Keratinocyte (primary cell): ENCODE data around the gene UTP11. TPM values are rescaled to one million over a fixed set of nuclear protein-coding genes. Genes with fewer than 3 reads are reported as not detected.
A peak's percentile ranks its signal among the peaks of the same experiment; 100 is the strongest.

Experiments
- DNase-seq: peaks from one replicate; pipeline ENCODE4 v3.0.0-alpha.2; 2011; ENCODE audit warnings: low read depth, missing footprints, low spot score
- FAIRE-seq: peaks from 2 replicates; lab custom pipeline; 2011; peaks lifted over from hg19 to GRCh38; lab: Jason Lieb, UNC
- H2AFZ ChIP-seq: 2 replicates; pipeline ENCODE4 v1.6.0; 2012; ENCODE audit warnings: low read length, control low read depth, inconsistent platforms; ENCODE audit not compliant: control insufficient read depth
- H3K27ac ChIP-seq: 2 replicates; pipeline ENCODE4 v1.5.1; 2011; ENCODE audit warnings: low read length; ENCODE audit not compliant: control insufficient read depth, insufficient read depth
- H3K27me3 ChIP-seq: 3 replicates; pipeline ENCODE4 v1.6.0; 2011; ENCODE audit warnings: low read length; ENCODE audit not compliant: control insufficient read depth, insufficient read depth; ENCODE audit errors: extremely low read depth
- H3K36me3 ChIP-seq, 2 experiments: 2 replicates in 1 of 2; 3 replicates in 1 of 2; pipeline ENCODE4 v1.5.1; 2011; ENCODE audit warnings: low read length in 2 of 2, mild to moderate bottlenecking in 1 of 2; ENCODE audit not compliant: control insufficient read depth in 2 of 2, insufficient read depth in 2 of 2; ENCODE audit errors: extremely low read depth in 1 of 2
- H3K4me1 ChIP-seq: 3 replicates; pipeline ENCODE4 v1.5.1; 2011; ENCODE audit warnings: low read length; ENCODE audit not compliant: control insufficient read depth, insufficient read depth; ENCODE audit errors: extremely low read depth
- H3K4me2 ChIP-seq: 3 replicates; pipeline ENCODE4 v1.6.0; 2011; ENCODE audit warnings: low read depth, low read length; ENCODE audit not compliant: control insufficient read depth, insufficient read depth; ENCODE audit errors: extremely low read depth
- H3K4me3 ChIP-seq, 3 experiments: fragments of 200-600 bp in 1 of 3; sonication (generic) in 1 of 3; 2 replicates in 2 of 3; 3 replicates in 1 of 3; pipeline ENCODE4 v1.5.1; 2011 to 2016; ENCODE audit warnings: low read length in 3 of 3, mild to moderate bottlenecking in 3 of 3, control low read depth in 2 of 3, inconsistent platforms in 1 of 3, low read depth in 1 of 3, mixed read lengths in 1 of 3, mixed run types in 1 of 3, moderate library complexity in 1 of 3; ENCODE audit not compliant: control insufficient read depth in 2 of 3, insufficient read depth in 2 of 3; ENCODE audit errors: extremely low read depth in 1 of 3
- H3K79me2 ChIP-seq: 2 replicates; pipeline ENCODE4 v1.6.0; 2012; ENCODE audit warnings: low read length; ENCODE audit not compliant: control insufficient read depth, insufficient read depth
- H3K9ac ChIP-seq: 3 replicates; pipeline ENCODE4 v1.6.0; 2011; ENCODE audit warnings: low read length; ENCODE audit not compliant: control insufficient read depth, insufficient read depth; ENCODE audit errors: extremely low read depth
- H3K9me1 ChIP-seq: 3 replicates; pipeline ENCODE4 v1.6.0; 2011; ENCODE audit warnings: low read length; ENCODE audit not compliant: control insufficient read depth, insufficient read depth; ENCODE audit errors: extremely low read depth
- H3K9me3 ChIP-seq: 2 replicates; pipeline ENCODE4 v1.5.1; 2012; ENCODE audit warnings: low read depth, low read length; ENCODE audit not compliant: control insufficient read depth
- H4K20me1 ChIP-seq: 3 replicates; pipeline ENCODE4 v1.6.0; 2011; ENCODE audit warnings: low read length; ENCODE audit not compliant: control insufficient read depth, insufficient read depth; ENCODE audit errors: extremely low read depth
- CTCF ChIP-seq, 3 experiments: IDR thresholded peaks in 1 of 3; conservative IDR thresholded peaks in 1 of 3; optimal IDR thresholded peaks in 1 of 3; 2 replicates in 2 of 3; 3 replicates in 1 of 3; pipeline versions ENCODE3 to v1.5.1; 2011; ENCODE audit warnings: low read length in 3 of 3, mild to moderate bottlenecking in 3 of 3, moderate library complexity in 2 of 3, control low read depth in 1 of 3, inconsistent platforms in 1 of 3; ENCODE audit not compliant: insufficient read depth in 2 of 3; ENCODE audit errors: extremely low read depth in 1 of 3
- EZH2 ChIP-seq: IDR thresholded peaks from one replicate; pipeline ENCODE4 v1.6.1; 2012; ENCODE audit warnings: inconsistent platforms, mild to moderate bottlenecking, low read length, moderate library complexity
- dilution Hi-C: fragments of 300-500 bp; cut with MboI; formaldehyde crosslinking; loops from one replicate; pipeline ENCODE4 v1.7.0; 2020; ENCODE audit warnings: low sequenced_read_pairs; ENCODE audit not compliant: extremely low pct_ligation_motif_present
- polyA plus RNA-seq, 5 experiments: library from polyadenylated mRNA; depleted of rRNA in 3 of 5; stranded (reverse) in 3 of 5; stranded (forward) in 1 of 5; unstranded in 1 of 5; fragments of >200 nt; gene quantifications; 1 replicate in 1 of 5; 2 replicates in 3 of 5; 3 replicates in 1 of 5; pipeline versions ENCODE4 v1.2.1 to v1.2.3, GENCODE V29; 2011 to 2012; ENCODE audit warnings: missing spikeins in 2 of 5, low read depth in 1 of 5, low replicate concordance in 1 of 5

The UTP11 gene
- polyA plus RNA-seq, 1 donor (not counting 4 experiments of a cell fraction or from before 2014, with no cell fraction given): 50.0 TPM

DNA sequence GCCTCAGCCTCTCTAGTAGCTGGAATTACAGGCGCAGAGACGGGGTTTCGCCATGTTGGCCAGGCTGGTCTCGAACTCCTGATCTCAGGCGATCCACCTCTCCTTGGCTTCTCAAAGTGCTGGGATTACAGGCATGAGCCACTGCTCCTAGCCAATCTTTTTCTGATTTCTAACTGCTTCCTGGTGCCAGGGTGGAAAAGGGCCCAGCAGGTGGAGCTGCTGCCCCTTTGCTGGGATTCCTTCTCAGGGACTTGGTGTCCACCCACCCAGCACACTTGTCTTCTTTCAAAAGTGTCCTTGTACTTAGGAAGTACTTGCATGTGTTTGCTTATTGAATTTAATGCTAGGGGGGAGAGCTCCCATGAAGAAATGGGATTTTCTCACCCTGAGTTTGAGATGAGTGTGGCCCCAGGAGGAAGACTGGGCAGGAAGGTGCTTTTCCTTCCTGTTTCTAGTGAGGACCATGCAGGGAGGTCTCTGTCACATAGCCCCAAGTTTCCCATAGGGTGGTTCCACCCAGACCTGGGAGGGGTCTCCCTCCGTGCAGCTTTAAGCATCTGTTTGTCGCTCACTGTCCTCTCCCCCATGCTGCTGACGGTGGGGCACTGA lies 14.2 kb downstream of the UTP11 start:
- peaks cover 4% of the 10 kb centered on the region for H4K20me1 ChIP-seq
- no peaks in the 10 kb centered on the region for H3K9me1 ChIP-seq
- peak overlapping the region; percentile 98 for H3K27ac ChIP-seq
- peak overlapping the region; percentile 82 for H3K4me2 ChIP-seq
- dilution Hi-C loops: no loop called here
- FAIRE-seq: peak; percentile 67
- H3K36me3 ChIP-seq: peaks cover 12 to 14% of the 10 kb centered on the region in 2 experiments
- no peak for DNase-seq
- no peaks in the 10 kb centered on the region for H3K79me2 ChIP-seq
- H2AFZ ChIP-seq: no peak overlapping the region
- H3K9me3 ChIP-seq: no peaks in the 10 kb centered on the region
- no peaks in the 10 kb centered on the region for H3K27me3 ChIP-seq
- H3K4me1 ChIP-seq: peaks cover 71% of the 10 kb centered on the region
- peak overlapping the region in 2 of 3 experiments; percentile 7 to 37 for H3K4me3 ChIP-seq
- H3K9ac ChIP-seq: peak overlapping the region; percentile 28
- TF ChIP-seq CTCF (optimal IDR thresholded peaks at IDR 0.05 in 1 of 3, IDR thresholded peaks at IDR 0.05 in 1 of 3, conservative IDR thresholded peaks at IDR 0.05 in 1 of 3; ENCODE audit: extremely low read depth in 1 of 3, insufficient read depth in 2 of 3, low read length in 3 of 3) (peak; percentile 87 to 88 (median 88)), EZH2 (no peak)

- Histone ChIP-seq H4K20me1 (peaks cover 4% of the 10 kb centered on the region), H3K4me3 (peak overlapping the region in 2 of 3 experiments; percentile 40 to 58), H3K79me2 (no peaks in the 10 kb centered on the region), H3K9me3 (no peaks in the 10 kb centered on the region), H3K36me3 (peaks cover 6 to 9% of the 10 kb centered on the region in 2 experiments), H3K9me1 (no peaks in the 10 kb centered on the region), H2AFZ (no peak overlapping the region), H3K27me3 (no peaks in the 10 kb centered on the region), H3K4me2 (peak overlapping the region; percentile 82), H3K4me1 (peaks cover 71% of the 10 kb centered on the region), H3K9ac (peak overlapping the region; percentile 81), H3K27ac (peak overlapping the region; percentile 98)
- DNase-seq (peak; percentile 85), FAIRE-seq (peak; percentile 93)
- no peak for TF ChIP-seq CTCF (optimal IDR thresholded peaks at IDR 0.05 in 1 of 3, IDR thresholded peaks at IDR 0.05 in 1 of 3, conservative IDR thresholded peaks at IDR 0.05 in 1 of 3; ENCODE audit: extremely low read depth in 1 of 3, insufficient read depth in 2 of 3, low read length in 3 of 3)
- dilution Hi-C loops: no loop called here
Measured at GRCh38 chr1:38027201-38028104, 14.9 kb downstream of the UTP11 start.
